ENCODE measurements around the gene PAPPA2. TPM values are rescaled to one million over a fixed set of nuclear protein-coding genes. Genes with fewer than 3 reads are reported as not detected.

Gene PAPPA2
- total RNA-seq, 1 donor from 2014 or later = 2.8 TPM

- no peak for DNase-seq
These were observed 400.6 kb downstream of the PAPPA2 start for GRCh38 chr1:176863613-176864012.

GRCh38 chr1:176864211-176864610, 401.2 kb downstream of the PAPPA2 start:
- DNase-seq = no peak

GRCh38 chr1:176866011-176866714, 403.2 kb downstream of the PAPPA2 start:
- DNase-seq = no peak

- no peak for DNase-seq
These were observed 406.6 kb downstream of the PAPPA2 start for GRCh38 chr1:176869577-176869976.

- DNase-seq = no peak
These were observed 414.1 kb downstream of the PAPPA2 start for GRCh38 chr1:176876966-176877515.

GRCh38 chr1:176877557-176877956, 414.6 kb downstream of the PAPPA2 start:
- DNase-seq = no peak

- DNase-seq = no peak
These were observed 416.0 kb downstream of the PAPPA2 start for GRCh38 chr1:176878750-176879536.

- DNase-seq = no peak
These were observed 417.0 kb downstream of the PAPPA2 start for GRCh38 chr1:176879784-176880620.

- DNase-seq = peak; percentile 77
These were observed 418.1 kb downstream of the PAPPA2 start for GRCh38 chr1:176880955-176881595.

- DNase-seq = no peak
These were observed 421.3 kb downstream of the PAPPA2 start for GRCh38 chr1:176884286-176884685.

GRCh38 chr1:176884911-176885310, 421.9 kb downstream of the PAPPA2 start:
- DNase-seq = peak; percentile 27

GRCh38 chr1:176885341-176885740, 422.4 kb downstream of the PAPPA2 start:
- peak; percentile 66 for DNase-seq

- peak; percentile 94 for DNase-seq
These were observed 422.8 kb downstream of the PAPPA2 start for GRCh38 chr1:176885751-176886150.

GRCh38 chr1:176888471-176889032, 425.6 kb downstream of the PAPPA2 start:
- DNase-seq = no peak

- DNase-seq = no peak
These were observed 430.8 kb downstream of the PAPPA2 start for GRCh38 chr1:176893625-176894352.

GRCh38 chr1:176894450-176894849, 431.5 kb downstream of the PAPPA2 start:
- no peak for DNase-seq
